Measurements from ENCODE around the gene FOXJ3.
"Not testable (repeated sequence)": the region's sequence is repeated elsewhere in the genome, so short reads cannot be mapped to it uniquely, and the experiment has no call there.

The FOXJ3 gene

GRCh38 chr1:42211224-42211623 lies 123.8 kb downstream of the FOXJ3 start:
- peak; percentile 73 for DNase-seq (ENCODE audit: low read depth)
- no peak overlapping the region for H3K4me3 ChIP-seq (ENCODE audit: control insufficient read depth, low read depth, low read length)
- TF ChIP-seq CTCF (conservative IDR thresholded peaks at IDR 0.05; ENCODE audit: control insufficient read depth, insufficient read depth, low read depth, low read length): no peak

- no peak overlapping the region for H3K4me3 ChIP-seq (ENCODE audit: control insufficient read depth, low read depth, low read length)
- peak; percentile 74 for DNase-seq (ENCODE audit: low read depth)
- TF ChIP-seq CTCF (conservative IDR thresholded peaks at IDR 0.05; ENCODE audit: control insufficient read depth, insufficient read depth, low read depth, low read length): no peak
These were observed 124.5 kb downstream of the FOXJ3 start for GRCh38 chr1:42210421-42211133.

GRCh38 chr1:42209526-42210251 lies 125.3 kb downstream of the FOXJ3 start:
- peak; percentile 14 for DNase-seq (ENCODE audit: low read depth)
- TF ChIP-seq CTCF (conservative IDR thresholded peaks at IDR 0.05; ENCODE audit: control insufficient read depth, insufficient read depth, low read depth, low read length): no peak
- no peak overlapping the region for H3K4me3 ChIP-seq (ENCODE audit: control insufficient read depth, low read depth, low read length)

GRCh38 chr1:42206930-42207329 lies 128.1 kb downstream of the FOXJ3 start:
- not testable (repeated sequence) for DNase-seq (ENCODE audit: low read depth); H3K4me3 ChIP-seq (ENCODE audit: control insufficient read depth, low read depth, low read length)

GRCh38 chr1:42206164-42206563 lies 128.9 kb downstream of the FOXJ3 start:
- no peak for TF ChIP-seq CTCF (conservative IDR thresholded peaks at IDR 0.05; ENCODE audit: control insufficient read depth, insufficient read depth, low read depth, low read length)
- no peak overlapping the region for H3K4me3 ChIP-seq (ENCODE audit: control insufficient read depth, low read depth, low read length)
- no peak for DNase-seq (ENCODE audit: low read depth)

GRCh38 chr1:42201986-42202385 lies 133.0 kb downstream of the FOXJ3 start:
- DNase-seq (ENCODE audit: low read depth): no peak
- TF ChIP-seq CTCF (conservative IDR thresholded peaks at IDR 0.05; ENCODE audit: control insufficient read depth, insufficient read depth, low read depth, low read length): no peak

GRCh38 chr1:42198251-42198650 lies 136.8 kb downstream of the FOXJ3 start:
- DNase-seq (ENCODE audit: low read depth): no peak
- no peak for TF ChIP-seq CTCF (conservative IDR thresholded peaks at IDR 0.05; ENCODE audit: control insufficient read depth, insufficient read depth, low read depth, low read length)
- no peak overlapping the region for H3K4me3 ChIP-seq (ENCODE audit: control insufficient read depth, low read depth, low read length)

More at GRCh38 chr1:42201986-42202385, 133.0 kb downstream of the FOXJ3 start:
- no peak overlapping the region for H3K4me3 ChIP-seq (ENCODE audit: control insufficient read depth, low read depth, low read length)

Measured in fibroblast of mammary gland (primary cell).